ENCODE results near the gene UGT2B7. TPM values are rescaled to one million over a fixed set of nuclear protein-coding genes. Genes with fewer than 3 reads are reported as not detected.

UGT2B7 gene
- total and polyA plus RNA-seq, 4 donors, result 0.14 to 13.5 (median 1.3) TPM

Other genes starting within 250 kb of the UGT2B7 start
- gene UGT2A3, start 144.7 kb upstream of the UGT2B7 start, total RNA-seq, result under 1 TPM in 1 of 2 donors, not detected in 1; 0.18 TPM
- gene UGT2A3, start 144.7 kb upstream of the UGT2B7 start, polyA plus RNA-seq, result not detected
- not detected for gene UGT2B11, start 118.3 kb downstream of the UGT2B7 start, total RNA-seq
- gene UGT2B11, start 118.3 kb downstream of the UGT2B7 start, polyA plus RNA-seq, result not detected
- gene UGT2B28, start 184.0 kb downstream of the UGT2B7 start, total RNA-seq, result not detected
- not detected for gene UGT2B28, start 184.0 kb downstream of the UGT2B7 start, polyA plus RNA-seq